ENCODE results near the gene OVOL1.

The OVOL1 gene

DNA sequence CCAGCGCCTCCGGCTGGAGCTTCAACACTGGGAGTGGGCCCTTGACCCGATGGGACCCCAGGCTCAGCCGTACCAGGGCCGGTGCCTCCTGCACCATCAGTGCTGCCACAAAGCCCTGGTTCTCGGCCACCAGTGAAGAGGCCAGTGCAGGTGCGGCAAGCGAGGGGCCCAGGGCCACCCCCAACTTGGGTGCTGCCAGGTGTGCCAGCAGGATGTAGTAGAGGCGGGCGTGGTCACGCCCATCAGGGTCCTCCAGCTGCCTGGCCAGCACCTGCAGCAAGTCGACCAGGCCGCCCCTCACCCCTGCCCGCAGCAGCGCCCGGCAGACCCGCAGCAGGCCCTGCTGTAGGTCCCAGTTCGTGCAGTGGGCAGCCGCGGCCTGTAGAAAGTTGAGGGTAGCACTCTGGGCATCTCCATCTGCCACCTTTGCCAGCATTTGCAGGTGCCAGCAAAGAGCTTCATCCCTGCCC, 8.4 kb upstream of the OVOL1 start:
- DNase-seq, result no peak

DNA sequence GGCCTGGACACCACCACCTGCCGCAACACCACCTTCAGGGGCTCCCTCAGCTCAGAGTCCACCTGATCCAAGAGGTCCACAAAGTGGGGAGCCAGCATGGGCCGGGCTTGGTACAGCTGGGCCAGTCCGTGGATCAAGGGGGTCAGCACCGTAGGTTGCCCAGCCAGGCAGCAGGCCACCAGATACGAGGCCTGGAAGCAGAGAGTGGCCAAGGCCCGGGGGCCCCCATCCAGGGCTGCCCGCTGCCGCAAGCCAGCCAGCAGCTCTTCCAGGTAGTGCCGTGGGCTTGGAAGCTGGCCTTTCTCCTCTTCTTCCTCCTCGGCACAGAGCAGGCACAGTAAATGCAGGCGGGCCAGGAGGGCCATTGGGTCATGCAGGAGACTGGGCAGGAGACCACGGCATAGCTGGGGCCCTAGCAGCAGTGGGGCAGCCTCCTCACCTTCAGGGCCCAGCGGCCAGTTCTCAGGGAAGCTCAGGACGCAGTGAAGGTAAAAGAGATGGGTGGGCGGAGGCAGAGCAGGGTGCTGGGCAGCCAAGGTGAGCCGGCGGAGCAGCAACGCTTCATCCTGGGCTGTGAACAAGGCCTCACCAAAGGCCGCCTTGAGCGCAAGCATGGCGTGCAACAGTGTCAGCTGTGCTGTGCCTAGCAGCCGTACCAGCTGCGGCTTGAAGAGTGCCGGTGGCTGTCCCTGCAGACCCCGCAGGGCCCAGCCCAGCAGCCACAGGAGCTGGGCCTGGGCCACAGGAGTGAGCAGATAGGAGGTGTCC, 7.8 kb upstream of the OVOL1 start:
- DNase-seq, result no peak

DNA sequence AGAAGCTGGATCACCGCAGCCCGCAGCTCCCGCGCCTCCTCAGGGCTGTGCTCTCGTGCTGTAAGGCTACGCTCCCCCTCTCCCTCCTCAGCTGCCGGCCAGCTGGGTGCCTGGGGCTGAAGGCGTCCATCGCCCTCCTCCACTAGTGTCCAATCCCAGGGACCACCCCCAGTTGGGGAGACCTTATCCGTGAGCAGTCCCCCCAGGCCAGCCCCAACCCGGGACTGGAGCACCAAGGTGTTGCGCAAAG, 7.3 kb upstream of the OVOL1 start:
- no peak for DNase-seq

DNA sequence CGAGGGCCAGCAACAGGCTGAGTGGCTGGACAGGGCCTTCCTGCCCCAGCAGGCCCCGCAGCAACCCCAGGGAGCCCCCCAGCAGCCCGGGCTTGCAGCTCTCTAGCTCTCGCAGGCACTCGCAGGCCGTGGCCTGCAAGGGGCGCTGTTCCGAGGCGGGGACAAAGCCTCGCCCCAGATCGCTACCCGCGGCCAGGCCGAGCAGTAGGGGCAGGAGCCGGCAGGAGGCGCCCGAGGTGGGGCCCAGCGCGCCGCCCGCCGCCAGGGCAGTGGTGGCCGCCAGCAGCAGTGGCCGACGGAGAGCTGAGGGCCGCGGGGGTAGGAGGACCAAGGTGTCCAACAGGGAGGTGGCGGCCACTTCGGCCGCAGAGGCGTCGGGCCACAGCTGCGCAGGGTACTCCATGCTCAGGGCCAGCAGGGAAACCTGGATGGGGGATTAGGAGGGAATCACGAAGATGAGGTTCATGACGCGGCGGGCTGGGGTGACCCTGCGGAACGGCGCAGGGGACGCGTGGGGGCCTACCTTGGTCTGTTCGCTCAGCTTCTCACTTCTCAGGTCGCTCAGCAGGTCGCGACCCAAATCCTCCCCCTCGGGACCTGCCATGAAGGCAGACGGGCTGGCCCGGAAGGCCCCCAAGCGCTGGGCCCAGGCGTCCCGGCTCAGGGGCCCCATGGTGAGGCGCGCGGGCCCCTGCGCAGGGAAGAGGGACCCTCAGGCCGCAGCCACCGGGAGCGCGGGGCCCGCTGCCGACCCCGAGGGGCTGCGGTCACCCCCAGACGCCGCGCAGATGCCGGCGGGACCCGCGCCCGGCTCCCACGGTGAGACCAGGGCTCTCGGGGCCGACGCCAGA, 6.7 kb upstream of the OVOL1 start:
- DNase-seq, result peak; percentile 53 to 63

DNA sequence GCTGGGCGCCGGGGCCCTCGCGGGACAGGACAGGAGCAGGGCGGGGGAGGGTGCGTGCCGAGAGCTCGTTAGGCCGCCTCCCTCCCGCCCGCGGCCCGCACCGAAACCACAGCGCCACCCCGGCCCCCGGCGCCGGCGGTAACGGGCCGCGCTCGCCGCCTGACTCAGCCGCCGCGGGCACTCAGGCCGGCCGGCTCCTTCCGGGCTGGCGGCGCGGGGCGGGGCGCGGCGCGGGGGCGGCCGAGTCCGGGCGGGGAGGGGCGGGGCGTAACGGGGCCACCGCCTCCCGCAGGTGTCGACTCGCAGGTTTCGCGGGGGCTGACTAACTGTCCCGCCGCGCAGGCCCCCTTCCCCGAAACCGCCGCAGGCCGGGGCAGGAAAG, 6.1 kb upstream of the OVOL1 start, which contains the start of gene AP5B1:
AP5B1 (minus strand) TSS at position 207 of the 382 bp plus-strand sequence. CDS start 385 bp downstream, outside the sequence.
- peak in 1 of 2 donors; percentile 44 for DNase-seq

DNA sequence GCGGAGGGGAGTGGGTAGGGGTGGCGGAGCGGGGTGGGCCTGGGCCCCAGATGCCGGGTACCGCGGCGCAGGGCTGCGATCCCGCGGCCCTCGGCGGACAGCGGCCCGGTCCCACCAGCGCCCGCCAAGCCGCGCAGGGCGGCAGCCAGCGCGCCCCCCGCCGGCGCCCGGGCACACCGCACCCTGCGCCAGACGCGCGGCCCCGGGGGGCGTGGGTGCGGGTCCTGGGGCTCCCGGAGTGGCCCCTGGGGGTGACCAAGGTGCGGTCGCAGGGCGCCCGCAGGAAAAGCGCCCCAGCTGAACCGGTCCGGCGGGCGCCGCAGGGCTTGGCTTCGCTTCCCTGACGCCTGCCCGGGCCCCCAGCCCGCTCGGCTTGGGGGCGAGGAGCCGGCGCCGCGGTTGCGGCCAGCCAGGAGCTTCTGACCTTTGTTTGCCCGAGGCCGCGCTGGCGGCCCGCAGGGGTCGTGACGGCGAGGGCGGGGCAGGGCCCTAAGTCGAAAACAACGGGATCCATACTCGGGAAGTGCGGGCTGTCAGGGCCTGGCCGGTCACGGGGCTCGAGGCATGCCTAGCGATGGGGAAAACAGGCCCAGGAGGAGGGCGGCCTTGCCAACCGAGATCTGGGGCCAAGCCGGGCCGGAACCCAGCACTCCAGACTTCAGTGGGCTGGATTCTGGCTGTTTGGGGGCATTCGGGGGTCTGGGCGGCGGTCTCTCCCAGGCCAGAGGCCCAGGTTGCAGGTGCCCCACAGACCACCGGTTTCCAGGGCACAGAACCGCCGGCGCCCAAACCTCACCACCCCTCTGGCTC, 5.5 kb upstream of the OVOL1 start:
- no peak for DNase-seq

DNA sequence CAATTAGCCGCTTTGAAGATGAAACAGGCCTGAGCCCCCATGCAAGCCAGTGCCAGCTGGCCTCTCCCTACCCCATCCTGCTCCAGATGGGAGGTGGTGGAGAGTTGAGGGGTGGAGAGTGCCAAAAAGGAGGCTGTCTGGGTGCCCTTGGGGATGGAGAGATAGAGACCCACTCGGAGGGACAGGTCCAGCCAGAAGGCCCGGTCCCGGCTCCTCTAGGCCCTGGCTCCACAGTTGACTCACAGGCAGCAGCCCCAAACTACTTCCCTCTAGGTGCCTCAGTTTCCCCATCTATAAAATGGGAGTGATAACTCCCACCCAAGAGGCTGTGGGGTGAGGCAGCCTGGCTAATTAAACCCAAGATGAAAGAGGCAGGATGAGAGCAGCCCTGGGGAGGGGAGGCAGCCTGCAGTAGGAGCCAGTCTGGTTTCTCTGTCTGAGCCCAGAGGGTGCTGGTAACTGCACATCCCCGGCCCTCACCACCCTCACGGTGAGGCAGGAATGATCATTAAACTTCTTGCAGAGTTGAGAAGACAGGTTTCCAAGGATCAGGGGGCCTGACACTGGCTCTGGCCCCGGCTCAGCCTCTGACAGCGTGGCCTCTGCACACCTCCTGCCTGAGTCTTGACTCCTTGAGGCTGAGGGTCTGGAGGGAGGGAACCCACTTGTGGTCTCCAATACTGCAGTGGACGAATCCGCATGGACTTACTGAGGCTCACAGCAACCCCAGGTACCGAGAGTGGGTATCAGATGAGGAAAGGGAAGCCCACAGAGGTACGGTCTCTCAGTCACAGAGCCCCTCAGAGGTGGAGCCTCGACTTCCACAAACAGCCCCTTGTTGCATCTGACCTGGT, 4.7 kb upstream of the OVOL1 start:
- DNase-seq, result no peak

DNA sequence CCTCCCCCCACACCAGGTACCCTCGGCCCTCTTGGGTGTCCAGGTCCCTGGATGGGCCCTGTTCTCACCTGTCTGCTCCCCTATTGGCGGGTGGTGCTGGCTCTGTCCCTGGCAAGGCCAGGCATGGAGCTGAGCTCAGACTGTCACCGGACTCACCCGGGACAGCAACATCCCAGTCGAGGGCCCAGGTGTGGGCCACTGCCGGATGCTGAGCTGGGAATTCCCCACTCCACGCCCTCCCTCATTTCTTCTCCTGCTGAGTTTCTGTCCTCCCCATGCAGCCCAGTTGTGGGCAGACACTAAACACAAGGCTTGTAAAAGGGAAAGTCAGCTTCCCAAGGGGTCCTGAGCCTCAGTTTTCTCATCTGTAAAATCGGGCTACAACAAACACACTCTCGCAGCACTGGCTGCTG, 4.0 kb upstream of the OVOL1 start:
- DNase-seq, result no peak

DNA sequence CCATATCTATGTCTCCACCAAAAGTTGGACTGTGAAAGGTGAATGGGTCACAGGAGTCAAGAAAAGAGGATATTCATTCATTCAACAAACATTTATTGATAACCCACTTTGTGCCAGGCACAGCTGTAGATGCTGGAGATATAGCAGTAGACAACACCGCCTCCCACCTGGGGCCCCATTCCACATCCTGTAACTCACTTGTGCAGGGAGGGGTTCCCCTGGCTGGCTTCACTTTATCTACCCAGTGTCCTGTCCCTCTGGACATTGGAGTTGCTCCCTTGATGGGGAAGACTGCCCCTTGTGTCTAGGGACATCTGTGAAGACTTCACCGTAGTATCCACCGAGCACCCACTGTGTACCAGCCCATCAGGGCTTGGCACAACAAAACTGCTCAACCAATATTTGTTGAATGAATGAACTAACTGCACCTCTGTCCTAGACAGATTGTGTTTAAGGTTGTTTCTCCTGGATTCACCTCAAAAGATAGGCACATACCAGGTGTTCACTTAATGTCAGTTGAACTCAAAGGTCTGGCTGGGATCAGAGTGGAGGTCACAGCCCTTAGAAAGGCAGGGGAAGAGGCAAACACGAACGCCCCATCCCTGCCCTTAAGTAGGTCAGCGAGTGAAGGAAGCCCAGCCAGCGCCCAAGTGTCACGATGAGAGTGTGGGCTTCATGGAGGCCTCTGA, 1.4 kb upstream of the OVOL1 start:
- DNase-seq, result no peak

DNA sequence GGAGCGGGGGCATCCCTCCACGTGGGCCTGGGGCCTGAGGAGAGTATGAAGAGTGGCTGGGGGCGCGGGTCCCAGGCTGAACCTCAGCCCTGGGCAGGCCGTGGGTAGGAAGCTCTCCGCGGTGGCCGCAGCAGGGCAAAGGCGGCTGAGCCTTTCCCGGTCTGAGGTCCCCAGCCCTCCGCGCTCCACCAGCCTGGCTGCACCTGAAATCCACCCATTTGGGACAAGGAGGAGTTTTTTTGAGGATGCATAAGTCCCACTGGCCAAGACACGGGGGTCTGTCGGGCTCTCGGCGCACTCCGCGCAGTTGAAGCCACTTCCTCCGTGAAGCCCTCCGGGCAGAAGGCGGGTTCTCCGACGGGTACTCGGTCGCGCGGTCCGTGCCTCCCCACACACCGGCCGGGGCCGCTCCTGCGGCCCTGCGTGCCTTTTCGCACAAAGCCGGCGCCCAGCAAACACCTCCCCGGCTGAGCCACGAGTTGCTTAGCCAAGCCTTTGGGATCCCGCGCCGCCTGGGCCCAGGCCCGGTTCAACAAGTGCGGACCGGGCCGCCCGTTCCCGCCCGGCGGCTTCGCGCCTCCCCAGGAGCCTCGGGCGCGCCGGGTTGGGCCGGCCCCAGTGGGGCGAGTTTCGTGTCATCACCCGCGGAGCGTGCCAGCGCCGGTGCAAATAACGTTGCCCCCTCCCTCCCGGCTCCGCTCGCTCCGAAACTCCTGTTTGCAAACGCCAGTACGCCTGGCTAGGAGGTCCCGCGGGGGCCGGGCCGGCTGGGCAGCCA, 666 bp upstream of the OVOL1 start:
- no peak for DNase-seq

DNA sequence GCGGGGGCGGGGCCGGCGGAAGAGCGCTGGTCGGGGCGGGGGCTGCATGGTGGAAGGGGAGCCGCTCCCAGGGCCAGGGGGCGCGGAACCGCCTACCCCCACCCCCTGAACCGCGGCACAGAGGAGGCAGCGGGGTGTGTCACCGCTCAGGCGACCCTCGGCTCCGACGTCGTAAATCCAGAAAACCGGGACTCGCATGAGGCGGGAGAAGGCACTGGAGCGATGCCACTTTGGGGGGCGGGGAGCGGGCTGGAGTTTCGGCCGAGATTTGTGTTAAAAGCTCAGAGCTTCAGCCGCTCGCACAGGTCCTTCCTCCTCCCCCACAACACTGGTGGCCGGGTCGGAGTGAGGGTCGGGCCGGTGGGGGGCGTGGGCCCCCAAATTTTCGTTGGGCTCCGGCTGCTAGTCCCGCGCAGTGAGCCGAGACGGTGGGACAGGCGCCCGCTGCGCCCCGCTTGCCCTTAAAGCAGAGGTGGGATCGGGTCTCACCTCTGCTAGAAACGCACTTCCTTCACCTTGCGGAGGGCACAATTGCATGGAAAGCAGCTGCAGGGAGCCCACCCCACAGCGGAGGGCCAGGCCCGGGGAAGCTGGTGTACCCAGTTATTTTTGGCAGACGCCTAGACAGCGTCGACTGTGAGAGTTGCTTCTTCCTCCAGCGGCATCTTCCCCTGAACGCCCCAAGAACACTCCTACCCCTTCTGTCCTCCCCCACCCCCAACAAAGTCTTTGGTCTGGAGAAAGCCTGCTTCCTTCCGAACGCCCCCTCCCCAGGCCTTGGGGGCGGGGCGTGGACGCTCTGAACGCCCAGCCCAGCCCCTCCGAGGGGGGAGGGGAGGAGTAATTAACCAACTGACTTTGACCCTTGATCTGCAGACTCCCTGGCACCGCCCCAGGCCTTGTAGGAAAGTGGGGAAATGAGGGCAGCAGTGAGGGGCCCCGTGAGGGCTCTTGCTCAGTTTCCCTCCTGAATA, 1.1 kb downstream of the OVOL1 start:
- DNase-seq, result no peak

DNA sequence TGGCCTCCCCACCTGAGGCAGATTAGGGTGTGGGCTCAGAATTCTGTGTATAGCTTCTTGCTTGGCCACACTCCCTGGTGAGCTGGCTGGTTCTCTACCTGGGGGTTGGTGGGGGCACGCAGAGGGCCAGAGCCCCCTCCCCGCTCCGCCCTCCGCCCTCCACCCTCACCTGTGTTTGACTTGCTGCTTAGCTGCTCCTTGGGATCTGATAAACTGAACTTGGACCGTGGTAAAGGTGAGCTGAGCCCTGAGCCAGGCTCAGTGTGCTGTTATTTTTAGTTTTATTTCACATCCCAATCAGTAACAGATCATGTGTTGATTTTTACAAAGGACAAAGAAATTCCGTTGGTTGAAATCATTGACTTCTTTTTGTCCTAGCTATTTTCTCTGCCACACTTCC, 2.0 kb downstream of the OVOL1 start:
- no peak for DNase-seq

DNA sequence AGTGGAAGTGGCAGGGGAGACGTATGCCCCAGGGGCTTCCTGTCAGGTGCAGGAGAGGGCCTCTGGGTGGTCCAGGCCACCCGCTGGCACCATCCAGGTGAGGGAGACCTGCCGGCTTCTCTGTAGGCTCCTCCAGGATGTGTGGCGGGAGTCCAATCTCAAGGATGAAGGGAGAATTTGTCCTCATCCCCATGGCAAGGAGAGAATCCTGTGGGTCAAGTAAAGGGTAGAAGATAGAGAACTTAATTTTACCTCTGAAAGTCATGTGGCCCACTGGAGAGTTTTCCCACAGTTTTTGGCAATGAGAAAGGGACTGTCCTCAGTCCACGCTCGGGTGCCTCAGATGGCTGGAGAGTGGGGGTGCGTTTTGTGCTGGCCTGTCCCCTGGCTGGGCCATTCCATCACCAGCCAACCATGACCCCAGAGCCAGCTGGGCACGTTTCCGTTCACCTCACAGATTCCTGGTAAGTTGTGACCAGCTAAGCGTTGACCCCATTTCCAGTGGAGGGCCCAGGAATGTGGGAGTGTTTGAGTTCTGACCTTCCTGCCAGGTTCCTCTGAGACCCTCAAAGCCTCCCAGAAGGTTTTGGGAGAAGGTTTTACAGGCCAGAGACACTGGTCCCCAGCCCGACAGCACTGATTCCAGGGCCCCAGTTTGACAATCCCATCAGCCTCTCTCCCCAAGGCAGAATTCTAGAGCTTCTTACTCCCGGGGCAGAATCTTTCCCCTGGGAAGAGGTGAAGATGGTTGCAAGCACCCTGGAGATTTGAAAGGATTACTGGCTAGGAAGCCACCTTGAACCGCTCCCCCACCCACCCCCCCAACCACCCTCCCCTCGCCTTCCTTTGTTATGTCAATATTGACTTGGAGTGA, 2.6 kb downstream of the OVOL1 start:
- DNase-seq, result no peak

DNA sequence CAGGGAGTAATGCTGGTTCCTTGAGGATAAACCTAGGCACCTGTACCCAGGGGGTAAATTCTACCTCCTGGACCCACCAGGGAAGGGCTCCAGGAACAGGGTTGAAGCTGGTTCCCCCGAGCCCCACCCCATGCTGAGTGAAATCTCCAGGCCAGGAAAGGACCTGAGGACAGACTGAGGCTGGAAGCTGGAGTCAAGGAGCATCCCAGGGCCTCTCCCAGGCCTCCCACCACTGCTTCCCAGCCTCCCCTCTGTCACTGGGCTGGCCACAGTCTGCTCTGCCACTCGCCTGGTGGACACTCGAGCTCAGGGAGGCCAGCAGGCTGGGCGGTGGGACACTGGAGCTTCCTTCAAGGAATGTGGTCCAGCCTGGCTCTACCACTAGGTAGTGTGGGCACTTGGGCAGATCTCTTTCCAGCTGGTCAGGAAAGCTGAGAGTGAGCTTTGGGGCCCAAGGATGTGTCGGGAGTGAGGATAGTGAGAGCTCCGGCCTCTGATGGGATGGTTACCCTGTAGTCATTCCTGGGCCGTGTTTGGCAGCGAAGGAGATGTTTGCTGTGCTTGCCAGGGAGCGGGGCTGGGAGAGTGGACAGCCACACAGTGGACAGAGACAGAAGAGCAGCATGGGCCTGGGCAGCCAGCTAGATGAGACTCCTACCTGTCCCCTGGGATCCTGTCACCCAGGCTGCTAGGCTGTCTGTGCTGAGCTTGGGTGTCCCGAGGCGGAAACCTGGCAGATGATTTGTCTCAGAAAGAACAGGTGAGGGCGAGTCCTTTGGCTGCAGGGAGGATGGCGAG, 3.4 kb downstream of the OVOL1 start:
- no peak for DNase-seq

DNA sequence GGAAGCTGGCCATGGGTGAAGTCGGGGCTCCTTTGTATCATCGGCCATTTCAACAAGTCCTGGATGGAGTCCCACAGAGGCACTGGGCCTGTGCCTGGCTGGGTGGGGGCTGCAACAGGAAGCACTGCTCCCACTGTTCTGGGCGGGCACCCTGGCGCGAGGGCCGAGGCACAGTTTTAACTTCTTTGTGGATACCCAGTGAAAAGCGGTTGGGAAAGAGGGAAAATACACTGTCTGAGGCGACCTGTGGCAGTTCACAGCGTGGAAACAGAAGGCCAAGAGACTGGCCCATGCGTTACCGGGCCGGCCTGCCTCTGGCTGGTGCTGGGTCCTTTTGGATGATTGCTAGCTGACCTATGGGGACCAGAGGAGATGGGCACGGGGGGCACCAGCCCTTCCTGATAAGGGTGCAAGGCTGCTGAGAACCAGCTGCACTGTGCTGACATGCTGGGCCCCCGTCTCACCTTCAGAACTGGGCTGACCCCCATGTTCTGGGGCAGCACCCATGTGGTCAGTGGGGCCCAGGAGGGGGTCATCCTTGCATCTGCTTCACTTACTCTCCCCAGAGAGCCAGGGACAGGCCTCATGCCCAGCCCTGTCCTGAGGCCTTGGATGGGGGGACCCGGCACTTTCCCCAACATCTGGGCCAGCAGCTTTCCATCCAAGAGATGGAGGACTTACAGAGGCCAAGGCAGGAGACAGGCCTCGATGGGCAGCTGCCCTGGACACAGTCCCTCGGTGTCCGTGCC, 4.2 kb downstream of the OVOL1 start:
- DNase-seq, result no peak

DNA sequence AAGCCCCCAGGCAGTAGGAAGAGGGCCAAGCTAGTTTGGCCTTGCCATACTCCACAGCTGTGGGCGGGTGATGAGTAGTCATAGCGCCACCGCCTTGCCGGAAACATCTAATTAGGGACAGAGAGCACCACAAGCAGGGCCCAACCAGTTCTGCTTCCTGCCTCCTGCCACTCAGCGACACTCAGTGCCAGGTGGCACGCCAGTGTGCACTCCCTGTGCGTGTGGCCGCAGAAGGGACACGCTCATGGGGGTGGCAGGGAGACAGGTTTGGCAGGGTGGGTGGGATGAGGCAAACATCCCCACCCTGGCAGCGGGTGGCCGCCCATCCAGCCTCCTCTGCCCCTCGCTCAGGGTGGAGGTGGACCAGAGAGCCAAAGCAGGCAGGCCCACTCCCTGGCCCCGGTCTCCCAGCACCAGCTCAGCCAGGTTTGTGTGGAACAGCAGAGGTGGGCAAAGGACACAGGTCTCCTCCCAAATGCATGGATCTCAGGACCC, 4.9 kb downstream of the OVOL1 start:
- peak; percentile 27 to 82 for DNase-seq

DNA sequence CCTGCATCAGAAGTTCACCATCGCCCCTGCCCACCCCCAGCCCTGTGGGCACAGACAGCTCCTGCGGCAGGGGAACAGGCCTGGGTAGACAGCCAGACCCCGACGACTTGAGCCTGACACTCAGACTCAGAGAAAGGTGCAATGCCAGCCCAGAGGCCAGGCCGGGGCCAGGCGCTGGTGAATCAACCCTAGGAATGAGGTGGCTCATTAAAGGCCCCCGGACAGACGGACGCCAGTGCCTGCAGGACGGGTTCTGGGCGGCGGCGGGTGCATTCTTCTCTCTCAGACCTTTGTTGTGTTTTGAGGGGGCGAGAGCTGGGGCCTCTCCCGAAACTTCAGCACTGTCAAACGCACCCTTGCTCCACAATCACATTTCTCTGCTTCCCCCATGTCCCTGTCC, 5.6 kb downstream of the OVOL1 start:
- no peak for DNase-seq

Data from bone marrow (tissue), 2 donors.